HG03469 (cell line): ENCODE results near the gene MYG1.

Experiments
- ATAC-seq: cut with Tn5 transposase; IDR thresholded peaks from one replicate; pipeline ENCODE4 v1.9.1; 2021; ENCODE audit warnings: mild to moderate bottlenecking, moderate library complexity, moderate number of reproducible peaks; ENCODE audit not compliant: unreplicated experiment

Gene MYG1

GRCh38 chr12:53299454-53300180 is at the start of gene MYG1:
Gene MYG1, plus strand, starts transcription at chr12:53299695. Its CDS starts 43 bp downstream, at chr12:53299738.
- ATAC-seq: peak; percentile 43

- no peak for ATAC-seq
Measured at GRCh38 chr12:53251477-53252348, 47.8 kb upstream of the MYG1 start.

GRCh38 chr12:53252349-53252916 is 47.1 kb upstream of the MYG1 start:
- ATAC-seq: no peak

GRCh38 chr12:53253298-53253697 is 46.2 kb upstream of the MYG1 start:
- ATAC-seq: no peak

GRCh38 chr12:53254816-53255545 is 44.5 kb upstream of the MYG1 start:
- no peak for ATAC-seq

- no peak for ATAC-seq
Measured at GRCh38 chr12:53255996-53256395, 43.5 kb upstream of the MYG1 start.

- no peak for ATAC-seq
Measured at GRCh38 chr12:53258541-53259539, 40.7 kb upstream of the MYG1 start.

- no peak for ATAC-seq
Measured at GRCh38 chr12:53259891-53260290, 39.6 kb upstream of the MYG1 start.

- no peak for ATAC-seq
Measured at GRCh38 chr12:53265783-53266182, 33.7 kb upstream of the MYG1 start.

GRCh38 chr12:53267306-53267998 is 32.0 kb upstream of the MYG1 start:
- ATAC-seq: no peak

- ATAC-seq: peak; percentile 52
Measured at GRCh38 chr12:53267999-53268629, 31.4 kb upstream of the MYG1 start, which contains the start of gene ESPL1. Gene ESPL1, plus strand, starts transcription at chr12:53268299. Its CDS starts 468 bp downstream, at chr12:53268767.

- no peak for ATAC-seq
Measured at GRCh38 chr12:53268630-53269562, 30.6 kb upstream of the MYG1 start.

GRCh38 chr12:53274445-53274844 is 25.1 kb upstream of the MYG1 start:
- ATAC-seq: no peak

GRCh38 chr12:53276511-53276910 is 23.0 kb upstream of the MYG1 start:
- no peak for ATAC-seq

GRCh38 chr12:53277981-53278380 is 21.5 kb upstream of the MYG1 start:
- ATAC-seq: no peak

GRCh38 chr12:53279283-53279869 is 20.1 kb upstream of the MYG1 start:
- ATAC-seq: no peak

GRCh38 chr12:53279888-53280498 is 19.5 kb upstream of the MYG1 start:
- no peak for ATAC-seq
